ENCODE results near the gene KLHDC1. TPM values are rescaled to one million over a fixed set of nuclear protein-coding genes. Genes with fewer than 3 reads are reported as not detected.

The KLHDC1 gene
- total RNA-seq, 1 experiment from 2014 or later: 0.98 TPM

GRCh38 chr14:49688701-49689030 lies 4.3 kb upstream of the KLHDC1 start:
- BruUV-seq (replicated peaks): no TSS peak
- H3K4me3 ChIP-seq (replicated peaks in 1 of 2; ENCODE audit: low read depth in 1 of 2, low read length in 2 of 2): no peak overlapping the region
- ChIA-PET POLR2A (no interaction called here), RAD21 (ENCODE audit: low non-redundant PET in 1 of 2, low total read pairs in 2 of 2, uncharacterized antibody in 2 of 2, unreplicated experiment in 2 of 2) (no interaction called here), CTCF (no interaction called here)
- H3K79me2 ChIP-seq (ENCODE audit: insufficient read depth, low read length): peaks cover 41% of the 10 kb centered on the region
- H3K9ac ChIP-seq (ENCODE audit: low read length): peak overlapping the region; percentile 74; the same call in 1 of the 2 replicates
- H3K9me3 ChIP-seq (ENCODE audit: control insufficient read depth in 1 of 2, insufficient read depth in 1 of 2, low read depth in 1 of 2, low read length in 2 of 2): no peaks in the 10 kb centered on the region
- H3K27me3 ChIP-seq (ENCODE audit: insufficient read depth, low read length): no peaks in the 10 kb centered on the region
- peaks cover 10 to 42% of the 10 kb centered on the region in 2 experiments for H3K4me1 ChIP-seq (ENCODE audit: control insufficient read depth in 1 of 2, insufficient read depth in 2 of 2, low read length in 2 of 2)
- H3K4me2 ChIP-seq (ENCODE audit: low read length): peak overlapping the region; percentile 96
- intact Hi-C loops (cut with micrococcal nuclease): loop anchor here (5.0 kb wide), 1 partner anchor 79 kb away; the partner anchor contains the start of gene KLHDC2
- peaks cover 0 to 3% of the 10 kb centered on the region in 2 experiments; a peak in 1 of 4 replicates for H3K36me3 ChIP-seq (ENCODE audit: control insufficient read depth in 1 of 2, insufficient read depth in 2 of 2, low read length in 2 of 2)
- ATAC-seq: no peak
- H3K9me2 ChIP-seq (ENCODE audit: insufficient read depth): no peaks in the 10 kb centered on the region
- DNase-seq (ENCODE audit: low read depth, low spot score): no peak
- H3K27ac ChIP-seq (ENCODE audit: low read depth, low read length): no peak overlapping the region
- H4K20me1 ChIP-seq (ENCODE audit: insufficient read depth): no peaks in the 10 kb centered on the region
- peak overlapping the region; percentile 67 for H2AFZ ChIP-seq (ENCODE audit: low read depth, low read length, poor library complexity, severe bottlenecking)
- TF ChIP-seq ATF3 (IDR thresholded peaks at IDR 0.05) (no peak), REST (IDR thresholded peaks at IDR 0.05; ENCODE audit: low read depth) (no peak), CTCF (IDR thresholded peaks at IDR 0.05 in 2 of 3, conservative IDR thresholded peaks at IDR 0.05 in 1 of 3; ENCODE audit: borderline replicate concordance in 1 of 3, insufficient read depth in 1 of 3, low read depth in 2 of 3, low read length in 2 of 3) (no peak), EGR1 (IDR thresholded peaks at IDR 0.05; ENCODE audit: low read depth) (no peak), POLR2AphosphoS5 (IDR thresholded peaks at IDR 0.05; ENCODE audit: low read depth, low read length) (no peak), YY1 (IDR thresholded peaks at IDR 0.05; ENCODE audit: extremely low read depth, insufficient replicate concordance, low read depth, low read length) (no peak), JUND (IDR thresholded peaks at IDR 0.05) (no peak), SRF (IDR thresholded peaks at IDR 0.05; ENCODE audit: low read depth) (no peak), RAD21 (IDR thresholded peaks at IDR 0.05; ENCODE audit: low read depth) (no peak), ZNF274 (IDR thresholded peaks at IDR 0.05; ENCODE audit: low read depth, low read length) (no peak), ELF1 (IDR thresholded peaks at IDR 0.05; ENCODE audit: borderline replicate concordance, low read depth) (no peak), ZFX (IDR thresholded peaks at IDR 0.05) (no peak), TCF7L2 (IDR thresholded peaks at IDR 0.05; ENCODE audit: borderline replicate concordance, extremely low read depth, insufficient read depth, insufficient read length) (no peak), POLR2A (IDR thresholded peaks at IDR 0.05; ENCODE audit: borderline replicate concordance, extremely low read depth, insufficient read depth, insufficient read length) (no peak), MAX (IDR thresholded peaks at IDR 0.05) (no peak), FOSL1 (IDR thresholded peaks at IDR 0.05; ENCODE audit: low read depth) (no peak)

Data from HCT116 (cell line).